ENCODE data around the gene HSPA1A. TPM values are rescaled to one million over a fixed set of nuclear protein-coding genes. Genes with fewer than 3 reads are reported as not detected.

The HSPA1A gene
- total RNA-seq, 1 experiment from 2014 or later, result 77.3 TPM

GRCh38 chr6:31778193-31778592 lies 37.1 kb upstream of the HSPA1A start:
- H3K36me3 Mint-ChIP-seq (ENCODE audit: insufficient read depth, unreplicated experiment), result peaks cover 40% of the 10 kb centered on the region
- POLR2A ChIA-PET, result no interaction called here

GRCh38 chr6:31778999-31779885 lies 36.1 kb upstream of the HSPA1A start:
- CTCF ChIA-PET, result interaction anchor here (0.6 kb wide), 1 partner anchor 86 kb away, joined by 3 read pairs; no protein-coding TSS in a partner anchor
- H3K4me3 Mint-ChIP-seq (ENCODE audit: unreplicated experiment), result no peak overlapping the region
- Histone ChIP-seq H3K9me3 (no peaks in the 10 kb centered on the region), H3K27me3 (replicated peaks; ENCODE audit: control insufficient read depth, insufficient read depth, low read length) (no peaks in the 10 kb centered on the region), H3K4me1 (peaks cover 16% of the 10 kb centered on the region), H3K36me3 (ENCODE audit: control insufficient read depth, insufficient read depth, low read length) (no peaks in the 10 kb centered on the region), H3K4me3 (ENCODE audit: low read depth, low read length) (no peak overlapping the region)
- H3K9me3 Mint-ChIP-seq (ENCODE audit: unreplicated experiment), result no peaks in the 10 kb centered on the region
- H3K36me3 Mint-ChIP-seq (ENCODE audit: insufficient read depth, unreplicated experiment), result peaks cover 47% of the 10 kb centered on the region
- intact Hi-C loops (cut with micrococcal nuclease; ENCODE audit: unreplicated experiment), result no loop called here
- no peak for DNase-seq
- BruUV-seq (replicated peaks), result no TSS peak
- H3K4me1 Mint-ChIP-seq (ENCODE audit: low read depth, unreplicated experiment), result peaks cover 5% of the 10 kb centered on the region
- H3K27me3 Mint-ChIP-seq (ENCODE audit: insufficient read depth, unreplicated experiment), result no peaks in the 10 kb centered on the region
- POLR2A ChIA-PET, result no interaction called here
- H3K27ac Mint-ChIP-seq (ENCODE audit: unreplicated experiment), result no peak overlapping the region
- TF ChIP-seq CTCF (IDR thresholded peaks at IDR 0.05; ENCODE audit: insufficient read depth in 1 of 2, low read depth in 1 of 2, low read length in 1 of 2, severe bottlenecking in 1 of 2, unreplicated experiment in 1 of 2), result no peak

More at GRCh38 chr6:31778193-31778592, 37.1 kb upstream of the HSPA1A start:
- H3K9me3 ChIP-seq, result no peaks in the 10 kb centered on the region
- Mint-ChIP-seq H3K27ac (ENCODE audit: unreplicated experiment) (peak overlapping the region; percentile 59), H3K4me1 (ENCODE audit: low read depth, unreplicated experiment) (peaks cover 5% of the 10 kb centered on the region), H3K9me3 (ENCODE audit: unreplicated experiment) (no peaks in the 10 kb centered on the region), H3K4me3 (ENCODE audit: unreplicated experiment) (no peak overlapping the region), H3K27me3 (ENCODE audit: insufficient read depth, unreplicated experiment) (no peaks in the 10 kb centered on the region)
- intact Hi-C loops (cut with micrococcal nuclease; ENCODE audit: unreplicated experiment), result no loop called here
- no TSS peak for BruUV-seq (replicated peaks)
- H3K4me1 ChIP-seq, result peaks cover 17% of the 10 kb centered on the region
- H3K36me3 ChIP-seq (ENCODE audit: control insufficient read depth, insufficient read depth, low read length), result no peaks in the 10 kb centered on the region
- H3K27me3 ChIP-seq (replicated peaks; ENCODE audit: control insufficient read depth, insufficient read depth, low read length), result no peaks in the 10 kb centered on the region
- DNase-seq, result no peak
- TF ChIP-seq CTCF (IDR thresholded peaks at IDR 0.05; ENCODE audit: insufficient read depth in 1 of 2, low read depth in 1 of 2, low read length in 1 of 2, severe bottlenecking in 1 of 2, unreplicated experiment in 1 of 2), result no peak
- H3K4me3 ChIP-seq (ENCODE audit: low read depth, low read length), result no peak overlapping the region
- CTCF ChIA-PET, result no interaction called here

- peaks cover 16% of the 10 kb centered on the region for H3K4me1 ChIP-seq
- no TSS peak for BruUV-seq (replicated peaks)
- Mint-ChIP-seq H3K4me1 (ENCODE audit: low read depth, unreplicated experiment) (peaks cover 5% of the 10 kb centered on the region), H3K27me3 (ENCODE audit: insufficient read depth, unreplicated experiment) (no peaks in the 10 kb centered on the region), H3K27ac (ENCODE audit: unreplicated experiment) (no peak overlapping the region), H3K9me3 (ENCODE audit: unreplicated experiment) (no peaks in the 10 kb centered on the region), H3K36me3 (ENCODE audit: insufficient read depth, unreplicated experiment) (peaks cover 54% of the 10 kb centered on the region), H3K4me3 (ENCODE audit: unreplicated experiment) (no peak overlapping the region)
- no peak for DNase-seq
- ChIA-PET CTCF (no interaction called here), POLR2A (no interaction called here)
- H3K36me3 ChIP-seq (ENCODE audit: control insufficient read depth, insufficient read depth, low read length), result no peaks in the 10 kb centered on the region
- TF ChIP-seq CTCF (IDR thresholded peaks at IDR 0.05; ENCODE audit: insufficient read depth in 1 of 2, low read depth in 1 of 2, low read length in 1 of 2, severe bottlenecking in 1 of 2, unreplicated experiment in 1 of 2), result no peak
- H3K9me3 ChIP-seq, result no peaks in the 10 kb centered on the region
- no peak overlapping the region for H3K4me3 ChIP-seq (ENCODE audit: low read depth, low read length)
- no peaks in the 10 kb centered on the region for H3K27me3 ChIP-seq (replicated peaks; ENCODE audit: control insufficient read depth, insufficient read depth, low read length)
- intact Hi-C loops (cut with micrococcal nuclease; ENCODE audit: unreplicated experiment), result no loop called here
These were observed 35.4 kb upstream of the HSPA1A start for GRCh38 chr6:31779908-31780307.

Measured in Caco-2 (cell line).